HCT116 (cell line): ENCODE results near the gene MYO16. TPM values are rescaled to one million over a fixed set of nuclear protein-coding genes. Genes with fewer than 3 reads are reported as not detected.

ENCODE experiments used
- ATAC-seq: fragments of 200-7000 bp; cut with Tn5 transposase; 2 replicates; pipeline ENCODE4 v1.9.1; 2020; ENCODE audit warnings: mild to moderate bottlenecking, moderate library complexity
- BruUV-seq: library from RNA; stranded (reverse); fragments of 400-500 nt; replicated peaks from 2 replicates; lab custom pipeline; 2021; lab: Mats Ljungman, UMichigan
- CTCF ChIA-PET: fragments of 300-600 bp; sonication (Branson Sonifier 250); formaldehyde crosslinking; loops from one replicate; lab custom pipeline; 2021; ENCODE audit warnings: antibody characterized with exemption; lab: Charles Lee
- POLR2A ChIA-PET: fragments of 300-600, 350-600 bp; sonication (Branson Sonifier 250); formaldehyde crosslinking; loops from one replicate; lab custom pipeline; 2021; ENCODE audit warnings: antibody characterized with exemption; lab: Charles Lee
- RAD21 ChIA-PET, 2 experiments: fragments of 300-600 bp; sonication (Branson Sonifier 250); formaldehyde crosslinking; loops; one replicate each; lab custom pipeline; 2023; ENCODE audit warnings: low total read pairs in 2 of 2; ENCODE audit not compliant: uncharacterized antibody in 2 of 2, unreplicated experiment in 2 of 2, low non-redundant PET in 1 of 2; lab: Charles Lee
- DNase-seq: peaks from one replicate; pipeline ENCODE4 v3.0.0-alpha.2; 2010; ENCODE audit warnings: low read depth, low spot score
- H2AFZ ChIP-seq: fragments of 200-600 bp; shearing (Covaris generic), sonication (generic); 2 replicates; pipeline ENCODE4 v1.6.1; 2017; ENCODE audit warnings: low read depth, mixed run types, mixed read lengths, antibody characterized with exemption, low read length; ENCODE audit not compliant: poor library complexity, severe bottlenecking
- H3K27ac ChIP-seq: 2 replicates; pipeline ENCODE4 v1.5.1; 2012; ENCODE audit warnings: low read depth, low read length
- H3K27me3 ChIP-seq: fragments of 200-600 bp; sonication (generic); 2 replicates; pipeline ENCODE4 v1.6.1; 2016; ENCODE audit warnings: mixed run types, low read length, mixed read lengths; ENCODE audit not compliant: insufficient read depth
- H3K36me3 ChIP-seq, 2 experiments: fragments of 200-500 bp in 1 of 2; fragments of 200-600 bp in 1 of 2; sonication (Bioruptor generic) in 1 of 2; sonication (generic) in 1 of 2; 2 replicates each; pipeline versions ENCODE4 v1.5.1 to v1.6.1; 2014 to 2016; ENCODE audit warnings: low read length in 2 of 2, inconsistent platforms in 1 of 2, mixed read lengths in 1 of 2, mixed run types in 1 of 2; ENCODE audit not compliant: insufficient read depth in 2 of 2, control insufficient read depth in 1 of 2
- H3K4me1 ChIP-seq, 2 experiments: fragments of 200-600 bp in 1 of 2; sonication (generic) in 1 of 2; 2 replicates each; pipeline versions ENCODE4 v1.5.1 to v1.6.1; 2012 to 2017; ENCODE audit warnings: low read length in 2 of 2, inconsistent platforms in 1 of 2, mild to moderate bottlenecking in 1 of 2, mixed read lengths in 1 of 2, mixed run types in 1 of 2, moderate library complexity in 1 of 2; ENCODE audit not compliant: insufficient read depth in 2 of 2, control insufficient read depth in 1 of 2
- H3K4me2 ChIP-seq: fragments of 200-600 bp; sonication (generic); 2 replicates; pipeline ENCODE4 v1.6.1; 2017; ENCODE audit warnings: mixed run types, low read length, mixed read lengths
- H3K4me3 ChIP-seq, 2 experiments: fragments of 200-600 bp in 1 of 2; sonication (generic) in 1 of 2; replicated peaks in 1 of 2; 2 replicates each; pipeline ENCODE4 v1.5.1; 2011 to 2016; ENCODE audit warnings: low read length in 2 of 2, control low read depth in 1 of 2, low read depth in 1 of 2, mild to moderate bottlenecking in 1 of 2, mixed read lengths in 1 of 2, mixed run types in 1 of 2
- H3K79me2 ChIP-seq: fragments of 200-600 bp; sonication (generic); 2 replicates; pipeline ENCODE4 v1.6.1; 2017; ENCODE audit warnings: mild to moderate bottlenecking, mixed run types, low read length, moderate library complexity, mixed read lengths; ENCODE audit not compliant: insufficient read depth
- H3K9ac ChIP-seq: fragments of 200-600 bp; sonication (generic); 2 replicates; pipeline ENCODE4 v1.6.1; 2016; ENCODE audit warnings: low read length, mixed read lengths
- H3K9me2 ChIP-seq: fragments of 200-600 bp; sonication (generic), shearing (Covaris generic); 2 replicates; pipeline ENCODE4 v1.6.1; 2017; ENCODE audit warnings: mixed run types, mild to moderate bottlenecking, moderate library complexity; ENCODE audit not compliant: insufficient read depth
- H3K9me3 ChIP-seq, 2 experiments: fragments of 200-500 bp in 1 of 2; fragments of 200-600 bp in 1 of 2; sonication (Bioruptor generic) in 1 of 2; sonication (generic) in 1 of 2; 2 replicates each; pipeline ENCODE4 v1.6.1; 2014 to 2017; ENCODE audit warnings: low read length in 2 of 2, mixed read lengths in 2 of 2, inconsistent platforms in 1 of 2, low read depth in 1 of 2, mild to moderate bottlenecking in 1 of 2, mixed run types in 1 of 2, moderate library complexity in 1 of 2; ENCODE audit not compliant: control insufficient read depth in 1 of 2, insufficient read depth in 1 of 2
- H4K20me1 ChIP-seq: fragments of 200-600 bp; sonication (generic), shearing (Covaris generic); 2 replicates; pipeline ENCODE4 v1.6.1; 2017; ENCODE audit warnings: mixed run types, mild to moderate bottlenecking, moderate library complexity; ENCODE audit not compliant: insufficient read depth
- CBX3 ChIP-seq: IDR thresholded peaks from 2 replicates; pipeline ENCODE4 v1.6.1; 2012; ENCODE audit warnings: low read depth
- CEBPB ChIP-seq: IDR thresholded peaks from 2 replicates; pipeline ENCODE4 v1.6.1; 2012; ENCODE audit warnings: low read depth
- ELF1 ChIP-seq: IDR thresholded peaks from 2 replicates; pipeline ENCODE4 v1.6.1; 2012; ENCODE audit warnings: low read depth, borderline replicate concordance
- EZH2phosphoT487 ChIP-seq: fragments of 200-600 bp; IDR thresholded peaks from 2 replicates; pipeline ENCODE4 v1.6.1; 2018; ENCODE audit warnings: antibody characterized with exemption, borderline replicate concordance
- FOSL1 ChIP-seq: IDR thresholded peaks from 2 replicates; pipeline ENCODE4 v1.6.1; 2012; ENCODE audit warnings: low read depth
- JUND ChIP-seq: IDR thresholded peaks from 2 replicates; pipeline ENCODE4 v1.6.1; 2012
- POLR2A ChIP-seq: IDR thresholded peaks from 2 replicates; pipeline ENCODE4 v1.7.0; 2011; ENCODE audit warnings: borderline replicate concordance; ENCODE audit not compliant: insufficient read depth, insufficient read length; ENCODE audit errors: extremely low read depth
- POLR2AphosphoS5 ChIP-seq: IDR thresholded peaks from 2 replicates; pipeline ENCODE4 v1.6.1; 2011; ENCODE audit warnings: mild to moderate bottlenecking, low read depth, low read length, moderate library complexity
- SIN3A ChIP-seq: IDR thresholded peaks from 2 replicates; pipeline ENCODE4 v1.6.1; 2012; ENCODE audit warnings: low read depth
- SP1 ChIP-seq: IDR thresholded peaks from 2 replicates; pipeline ENCODE4 v1.6.1; 2012; ENCODE audit warnings: low read depth
- TCF7L2 ChIP-seq: IDR thresholded peaks from 2 replicates; pipeline ENCODE4 v1.7.0; 2011; ENCODE audit warnings: borderline replicate concordance, inconsistent platforms; ENCODE audit not compliant: insufficient read depth, insufficient read length; ENCODE audit errors: extremely low read depth
- ZFX ChIP-seq: fragments of 450-650 bp; IDR thresholded peaks from 2 replicates; pipeline ENCODE4 v1.6.1; 2017
- ZNF274 ChIP-seq: fragments of 200-500 bp; sonication (Bioruptor generic); IDR thresholded peaks from 2 replicates; pipeline ENCODE4 v1.6.1; 2014; ENCODE audit warnings: mild to moderate bottlenecking, low read depth, low read length, inconsistent platforms
- intact Hi-C: fragments of 100-400 bp; cut with micrococcal nuclease; formaldehyde crosslinking; loops from 2 replicates; pipeline ENCODE4 v1.10.0; 2022
- total RNA-seq: library from RNA; stranded (reverse); gene quantifications from one replicate; pipeline ENCODE4 v1.2.1, GENCODE V29; 2021; ENCODE audit not compliant: unreplicated experiment
- TF ChIP-seq, protein P1 (sequence below): IDR thresholded peaks from 2 replicates; pipeline ENCODE4 v1.6.1; 2012; ENCODE audit warnings: low read depth

MYO16 gene
- total RNA-seq, 1 experiment from 2014 or later = 0.07 TPM

- peak; percentile 63 for DNase-seq
- POLR2A ChIA-PET = no interaction called here
- peak overlapping the region; percentile 40 for H3K4me2 ChIP-seq
- peak; percentile 69 for ATAC-seq
- no peaks in the 10 kb centered on the region for H4K20me1 ChIP-seq
- peaks cover 0 to 18% of the 10 kb centered on the region in 2 experiments; a peak in 1 of 4 replicates for H3K9me3 ChIP-seq
- H3K27me3 ChIP-seq = no peaks in the 10 kb centered on the region
- TF ChIP-seq SP1 (peak; percentile 26; the same call in 1 of the 2 replicates), CEBPB (no peak), CBX3 (peak; percentile 37; the same call in 1 of the 2 replicates), ELF1 (no peak), ZNF274 (no peak), POLR2AphosphoS5 (no peak), FOSL1 (peak; percentile 57), TCF7L2 (no peak), EZH2phosphoT487 (no peak), JUND (peak; percentile 46), ZFX (no peak), POLR2A (no peak), SIN3A (no peak)
- TF ChIP-seq, protein P1, sequence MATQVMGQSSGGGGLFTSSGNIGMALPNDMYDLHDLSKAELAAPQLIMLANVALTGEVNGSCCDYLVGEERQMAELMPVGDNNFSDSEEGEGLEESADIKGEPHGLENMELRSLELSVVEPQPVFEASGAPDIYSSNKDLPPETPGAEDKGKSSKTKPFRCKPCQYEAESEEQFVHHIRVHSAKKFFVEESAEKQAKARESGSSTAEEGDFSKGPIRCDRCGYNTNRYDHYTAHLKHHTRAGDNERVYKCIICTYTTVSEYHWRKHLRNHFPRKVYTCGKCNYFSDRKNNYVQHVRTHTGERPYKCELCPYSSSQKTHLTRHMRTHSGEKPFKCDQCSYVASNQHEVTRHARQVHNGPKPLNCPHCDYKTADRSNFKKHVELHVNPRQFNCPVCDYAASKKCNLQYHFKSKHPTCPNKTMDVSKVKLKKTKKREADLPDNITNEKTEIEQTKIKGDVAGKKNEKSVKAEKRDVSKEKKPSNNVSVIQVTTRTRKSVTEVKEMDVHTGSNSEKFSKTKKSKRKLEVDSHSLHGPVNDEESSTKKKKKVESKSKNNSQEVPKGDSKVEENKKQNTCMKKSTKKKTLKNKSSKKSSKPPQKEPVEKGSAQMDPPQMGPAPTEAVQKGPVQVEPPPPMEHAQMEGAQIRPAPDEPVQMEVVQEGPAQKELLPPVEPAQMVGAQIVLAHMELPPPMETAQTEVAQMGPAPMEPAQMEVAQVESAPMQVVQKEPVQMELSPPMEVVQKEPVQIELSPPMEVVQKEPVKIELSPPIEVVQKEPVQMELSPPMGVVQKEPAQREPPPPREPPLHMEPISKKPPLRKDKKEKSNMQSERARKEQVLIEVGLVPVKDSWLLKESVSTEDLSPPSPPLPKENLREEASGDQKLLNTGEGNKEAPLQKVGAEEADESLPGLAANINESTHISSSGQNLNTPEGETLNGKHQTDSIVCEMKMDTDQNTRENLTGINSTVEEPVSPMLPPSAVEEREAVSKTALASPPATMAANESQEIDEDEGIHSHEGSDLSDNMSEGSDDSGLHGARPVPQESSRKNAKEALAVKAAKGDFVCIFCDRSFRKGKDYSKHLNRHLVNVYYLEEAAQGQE = peak; percentile 28; the same call in 1 of the 2 replicates
- peaks cover 20% of the 10 kb centered on the region; the same call in 1 of the 2 replicates for H3K79me2 ChIP-seq
- H3K4me3 ChIP-seq = peak overlapping the region in 1 of 2 experiments; percentile 3; a peak in 1 of 4 replicates
- H2AFZ ChIP-seq = no peak overlapping the region
- H3K27ac ChIP-seq = peak overlapping the region; percentile 24; the same call in 1 of the 2 replicates
- no TSS peak for BruUV-seq
- 0 out of 2 replicates have a peak overlapping the region, but pooled peaks have one; percentile 0 for H3K9ac ChIP-seq
- RAD21 ChIA-PET = no interaction called here
- peaks cover 0 to 12% of the 10 kb centered on the region in 2 experiments; a peak in 1 of 4 replicates for H3K36me3 ChIP-seq
- CTCF ChIA-PET = no interaction called here
- H3K9me2 ChIP-seq = no peaks in the 10 kb centered on the region
- intact Hi-C loops = no loop called here
- peaks cover 14 to 71% of the 10 kb centered on the region in 2 experiments for H3K4me1 ChIP-seq
These were observed 620.5 kb downstream of the MYO16 start for GRCh38 chr13:109249780-109250528.
